ENCODE measurements around the gene SRRD.

The SRRD gene

GRCh38 chr22:26540119-26540518 is 56.4 kb downstream of the SRRD start:
- no peak for TF ChIP-seq CTCF (conservative IDR thresholded peaks at IDR 0.05; ENCODE audit: low read depth)
- DNase-seq (ENCODE audit: low spot score): no peak
- ChIA-PET POLR2A (ENCODE audit: low non-redundant PET) (no interaction called here), CTCF (no interaction called here)
- no peak overlapping the region for H3K27ac ChIP-seq

GRCh38 chr22:26541167-26541819 is 57.6 kb downstream of the SRRD start:
- no peak for TF ChIP-seq CTCF (conservative IDR thresholded peaks at IDR 0.05; ENCODE audit: low read depth)
- POLR2A ChIA-PET (ENCODE audit: low non-redundant PET): no interaction called here
- CTCF ChIA-PET: interaction anchor here (0.6 kb wide), 1 partner anchor 35 kb away, joined by 3 read pairs; no protein-coding TSS in a partner anchor
- H3K27ac ChIP-seq: no peak overlapping the region
- no peak for DNase-seq (ENCODE audit: low spot score)

- no peak for DNase-seq (ENCODE audit: low spot score)
- ChIA-PET CTCF (no interaction called here), POLR2A (ENCODE audit: low non-redundant PET) (no interaction called here)
- TF ChIP-seq CTCF (conservative IDR thresholded peaks at IDR 0.05; ENCODE audit: low read depth): no peak
- 0 out of 2 replicates have a peak overlapping the region, but pooled peaks have one; percentile 18 for H3K27ac ChIP-seq
Measured at GRCh38 chr22:26542831-26543230, 59.2 kb downstream of the SRRD start.
